HG02970 (cell line): ENCODE data around the gene SPAG9.

Source experiments
- ATAC-seq: cut with Tn5 transposase; IDR thresholded peaks from one replicate; pipeline ENCODE4 v1.9.1; 2021; ENCODE audit warnings: mild to moderate bottlenecking, moderate library complexity, moderate number of reproducible peaks; ENCODE audit not compliant: unreplicated experiment, low FRiP score

SPAG9 gene

GRCh38 chr17:50924800-50925199 is 195.9 kb downstream of the SPAG9 start:
- ATAC-seq = no peak

GRCh38 chr17:50924300-50924699 is 196.4 kb downstream of the SPAG9 start:
- no peak for ATAC-seq

- no peak for ATAC-seq
These were observed 197.1 kb downstream of the SPAG9 start for GRCh38 chr17:50923611-50924010.

- ATAC-seq = no peak
These were observed 197.8 kb downstream of the SPAG9 start for GRCh38 chr17:50922721-50923405.

- no peak for ATAC-seq
These were observed 198.6 kb downstream of the SPAG9 start for GRCh38 chr17:50922107-50922506.

- no peak for ATAC-seq
These were observed 199.6 kb downstream of the SPAG9 start for GRCh38 chr17:50920891-50921586.

- no peak for ATAC-seq
These were observed 200.6 kb downstream of the SPAG9 start for GRCh38 chr17:50920041-50920410.

GRCh38 chr17:50919321-50920040 is 201.2 kb downstream of the SPAG9 start:
- no peak for ATAC-seq

GRCh38 chr17:50918933-50919296 is 201.8 kb downstream of the SPAG9 start:
- ATAC-seq = no peak

- ATAC-seq = no peak
These were observed 202.4 kb downstream of the SPAG9 start for GRCh38 chr17:50918071-50918932.

- no peak for ATAC-seq
These were observed 203.3 kb downstream of the SPAG9 start for GRCh38 chr17:50917418-50917743.

GRCh38 chr17:50916708-50917417 is 203.8 kb downstream of the SPAG9 start:
- no peak for ATAC-seq

GRCh38 chr17:50916026-50916707 is 204.5 kb downstream of the SPAG9 start:
- ATAC-seq = no peak

GRCh38 chr17:50914505-50915063 is 206.1 kb downstream of the SPAG9 start:
- ATAC-seq = no peak

GRCh38 chr17:50913120-50913519 is 207.5 kb downstream of the SPAG9 start:
- ATAC-seq = no peak
